GM21825 (cell line): ENCODE measurements around the gene CDC42.
"Not testable (repeated sequence)": the region's sequence is repeated elsewhere in the genome, so short reads cannot be mapped to it uniquely, and the experiment has no call there.

Experiments
- ATAC-seq: cut with Tn5 transposase; IDR thresholded peaks from one replicate; pipeline ENCODE4 v1.9.1; 2021; ENCODE audit warnings: mild to moderate bottlenecking, moderate library complexity; ENCODE audit not compliant: unreplicated experiment

The CDC42 gene

GRCh38 chr1:22052115-22053016, at the start of gene CDC42:
CDC42 (plus strand) TSS chr1:22052709; CDS start chr1:22078479, 25,770 bp downstream.
- peak; percentile 83 for ATAC-seq

- not testable (repeated sequence) for ATAC-seq
Observed at GRCh38 chr1:22002875-22003274, 49.6 kb upstream of the CDC42 start.

DNA sequence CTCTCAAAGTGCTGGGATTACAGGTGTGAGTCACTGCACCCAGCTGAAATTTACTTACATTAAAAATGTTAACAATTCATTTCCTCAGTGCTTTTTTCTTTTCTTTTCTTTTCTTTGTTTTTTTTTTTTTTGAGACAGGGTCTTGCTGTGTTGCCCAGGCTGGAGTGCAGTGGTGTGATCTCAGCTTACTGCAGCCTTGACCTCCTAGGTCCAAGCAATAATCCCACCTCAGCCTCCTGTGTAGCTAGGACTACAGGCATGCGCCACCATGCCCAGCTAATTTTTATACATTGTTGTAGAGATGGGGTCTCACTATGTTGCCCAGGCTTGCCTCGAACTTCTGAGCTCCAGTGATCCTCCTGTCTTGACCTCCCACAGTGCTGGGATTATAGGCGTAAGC, 48.5 kb upstream of the CDC42 start:
- not testable (repeated sequence) for ATAC-seq

DNA sequence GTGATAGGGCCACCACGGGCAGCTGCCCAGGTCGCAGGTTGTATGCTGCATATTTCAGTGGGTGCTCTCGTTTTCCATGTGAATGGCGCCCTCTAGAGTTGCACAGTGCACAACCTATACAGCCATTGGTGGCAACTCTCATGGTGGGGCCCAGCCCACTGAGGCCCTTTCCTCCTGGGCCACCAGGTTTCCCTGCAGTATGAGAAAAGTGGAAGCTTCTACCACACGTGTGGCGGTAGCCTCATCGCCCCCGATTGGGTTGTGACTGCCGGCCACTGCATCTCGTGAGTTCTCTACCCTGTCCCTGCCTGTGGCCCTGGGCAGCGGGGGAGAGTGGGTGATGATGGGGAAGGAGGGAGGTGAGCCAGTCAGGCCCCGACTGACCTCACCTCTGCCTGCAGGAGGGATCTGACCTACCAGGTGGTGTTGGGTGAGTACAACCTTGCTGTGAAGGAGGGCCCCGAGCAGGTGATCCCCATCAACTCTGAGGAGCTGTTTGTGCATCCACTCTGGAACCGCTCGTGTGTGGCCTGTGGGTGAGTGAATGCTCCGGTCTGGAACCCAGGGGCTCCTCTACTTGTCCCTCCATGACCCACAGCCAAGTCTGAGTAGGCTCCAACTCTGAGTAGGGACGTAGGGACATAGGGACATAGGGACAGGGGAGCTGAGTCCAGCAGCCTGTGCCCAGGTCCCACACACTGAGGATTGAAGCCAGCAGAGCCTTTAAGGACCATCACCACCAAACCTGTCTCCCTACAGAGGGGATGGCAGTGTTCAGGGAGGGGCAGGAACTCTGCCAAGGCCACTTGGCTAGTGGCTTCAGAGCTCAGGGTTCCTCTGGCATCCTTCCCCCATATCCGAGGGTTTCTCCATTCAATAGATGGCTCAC, 47.0 kb upstream of the CDC42 start:
- ATAC-seq = not testable (repeated sequence)

DNA sequence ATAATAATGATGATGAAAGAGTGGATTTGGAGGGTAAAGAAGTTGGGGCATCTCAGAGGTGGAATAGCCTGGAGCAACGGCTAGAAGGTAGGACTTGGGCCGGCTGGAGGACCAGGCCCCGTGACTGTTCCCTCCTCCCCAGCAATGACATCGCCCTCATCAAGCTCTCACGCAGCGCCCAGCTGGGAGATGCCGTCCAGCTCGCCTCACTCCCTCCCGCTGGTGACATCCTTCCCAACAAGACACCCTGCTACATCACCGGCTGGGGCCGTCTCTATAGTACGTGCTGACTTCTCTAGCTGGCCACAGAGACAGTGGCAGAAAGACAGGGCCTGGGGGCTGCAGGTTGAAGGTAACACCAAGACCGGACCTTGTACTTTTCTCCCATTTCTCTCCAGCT, 45.8 kb upstream of the CDC42 start:
- not testable (repeated sequence) for ATAC-seq

GRCh38 chr1:22007262-22007661, 45.2 kb upstream of the CDC42 start:
- ATAC-seq = not testable (repeated sequence)

GRCh38 chr1:22009566-22009965, 42.9 kb upstream of the CDC42 start:
- not testable (repeated sequence) for ATAC-seq

DNA sequence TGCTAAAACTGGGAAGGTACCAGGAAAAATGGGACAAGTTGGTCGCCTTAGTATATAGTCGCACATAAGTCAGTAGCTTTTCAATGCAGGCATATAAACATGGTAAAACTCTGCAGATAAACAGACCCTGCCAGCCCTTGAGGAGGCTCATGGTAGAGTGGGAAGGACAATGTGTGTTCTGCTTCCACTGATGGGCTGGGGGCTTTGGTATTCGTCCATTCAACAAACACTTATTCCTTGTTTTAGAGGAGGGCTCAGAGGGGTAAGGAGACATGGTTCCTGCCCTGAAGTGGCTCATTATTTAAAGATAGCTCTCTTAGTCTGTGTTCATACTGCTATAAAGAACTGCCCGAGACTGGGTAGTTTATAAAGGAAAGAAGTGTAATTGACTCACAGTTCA, 39.8 kb upstream of the CDC42 start:
- not testable (repeated sequence) for ATAC-seq

DNA sequence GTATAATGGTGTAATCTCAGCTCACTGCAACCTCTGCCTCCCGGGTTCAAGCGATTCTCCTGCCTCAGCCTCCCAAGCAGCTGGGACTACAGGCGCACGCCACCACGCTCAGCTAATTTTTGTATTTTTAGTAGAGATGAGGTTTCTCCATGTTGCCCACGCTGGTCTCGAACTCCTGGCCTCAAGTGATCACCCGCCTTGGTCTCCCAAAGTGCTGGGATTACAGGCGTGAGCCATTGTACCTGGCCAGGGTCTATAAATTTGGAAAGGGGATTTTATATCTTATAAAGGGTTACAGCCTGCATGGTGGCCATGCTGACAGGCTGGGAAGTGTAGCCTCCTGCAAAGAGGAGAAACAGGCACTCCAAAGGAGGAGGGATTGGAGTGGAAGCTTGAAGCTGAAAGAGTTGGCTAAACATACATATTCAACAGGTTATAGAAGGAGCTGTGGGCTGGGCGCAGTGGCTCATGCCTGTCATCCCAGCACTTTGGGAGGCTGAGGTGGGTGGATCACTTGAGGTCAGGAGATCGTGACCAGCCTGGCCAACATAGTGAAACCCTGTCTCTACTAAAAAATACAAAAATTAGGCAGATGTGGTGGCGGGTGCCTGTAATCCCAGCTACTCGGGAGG, 37.8 kb upstream of the CDC42 start:
- not testable (repeated sequence) for ATAC-seq

GRCh38 chr1:22018583-22019559, 33.6 kb upstream of the CDC42 start:
- ATAC-seq = no peak

- no peak for ATAC-seq
Observed at GRCh38 chr1:22021061-22021460, 31.4 kb upstream of the CDC42 start.

GRCh38 chr1:22024485-22025367, 27.8 kb upstream of the CDC42 start:
- ATAC-seq = peak; percentile 41

- peak; percentile 70 for ATAC-seq
Observed at GRCh38 chr1:22025368-22026155, 26.9 kb upstream of the CDC42 start.

DNA sequence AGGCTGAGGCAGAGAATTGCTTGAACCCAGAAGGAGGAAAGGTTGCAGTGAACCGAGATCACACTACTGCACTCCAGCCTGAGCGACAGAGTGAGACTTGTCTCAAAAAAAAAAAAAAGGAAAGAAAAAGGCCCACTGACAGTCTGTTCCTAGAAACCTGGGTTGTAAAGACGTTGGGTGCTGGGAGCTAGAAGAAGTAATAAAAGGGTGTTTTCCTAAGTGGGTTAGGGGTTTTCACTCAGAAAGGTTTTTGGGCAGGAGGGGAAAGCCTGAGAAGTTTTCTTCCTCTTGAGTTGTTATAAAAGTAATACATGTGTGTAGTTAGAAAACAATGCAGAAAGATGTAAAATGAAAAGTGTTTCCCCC, 25.6 kb upstream of the CDC42 start:
- no peak for ATAC-seq

DNA sequence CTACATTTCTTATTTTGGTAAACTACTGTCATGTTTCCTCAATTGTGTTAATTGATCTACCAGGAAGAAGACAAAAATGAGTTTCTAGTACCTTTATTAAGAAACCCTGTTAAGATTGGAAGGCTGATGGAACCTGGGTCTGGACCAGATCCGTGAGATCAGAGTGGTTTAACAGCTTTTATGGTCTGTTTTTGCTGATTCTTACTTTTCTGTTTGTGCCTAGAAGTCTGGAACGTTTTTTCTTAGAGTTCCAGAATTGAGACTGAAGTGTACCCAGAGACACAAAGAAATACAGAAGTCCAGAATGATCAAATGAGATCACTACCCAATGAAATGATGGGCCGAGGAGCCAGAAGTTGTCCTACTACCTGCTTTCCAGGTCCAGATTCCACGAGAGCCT, 22.5 kb upstream of the CDC42 start:
- ATAC-seq = no peak

DNA sequence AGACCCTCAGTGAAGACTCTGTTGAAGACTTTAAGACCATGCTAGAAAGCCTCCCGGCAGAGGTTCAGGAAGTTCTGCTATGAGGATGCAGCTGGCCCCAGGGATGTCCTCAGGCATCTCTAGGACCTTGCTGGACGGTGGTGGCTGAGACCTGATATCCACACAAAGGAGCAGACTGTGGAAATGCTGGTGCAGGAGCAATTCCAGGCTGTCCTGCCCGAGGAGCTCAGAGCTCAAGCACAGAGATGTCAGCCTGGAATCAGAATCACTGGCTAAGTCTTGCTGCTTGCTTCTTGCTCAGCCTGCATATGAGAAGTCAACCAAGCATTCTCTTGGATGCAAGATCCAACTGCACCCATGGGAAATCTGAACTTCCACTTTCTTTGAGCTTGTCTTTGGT, 22.0 kb upstream of the CDC42 start:
- ATAC-seq = no peak

DNA sequence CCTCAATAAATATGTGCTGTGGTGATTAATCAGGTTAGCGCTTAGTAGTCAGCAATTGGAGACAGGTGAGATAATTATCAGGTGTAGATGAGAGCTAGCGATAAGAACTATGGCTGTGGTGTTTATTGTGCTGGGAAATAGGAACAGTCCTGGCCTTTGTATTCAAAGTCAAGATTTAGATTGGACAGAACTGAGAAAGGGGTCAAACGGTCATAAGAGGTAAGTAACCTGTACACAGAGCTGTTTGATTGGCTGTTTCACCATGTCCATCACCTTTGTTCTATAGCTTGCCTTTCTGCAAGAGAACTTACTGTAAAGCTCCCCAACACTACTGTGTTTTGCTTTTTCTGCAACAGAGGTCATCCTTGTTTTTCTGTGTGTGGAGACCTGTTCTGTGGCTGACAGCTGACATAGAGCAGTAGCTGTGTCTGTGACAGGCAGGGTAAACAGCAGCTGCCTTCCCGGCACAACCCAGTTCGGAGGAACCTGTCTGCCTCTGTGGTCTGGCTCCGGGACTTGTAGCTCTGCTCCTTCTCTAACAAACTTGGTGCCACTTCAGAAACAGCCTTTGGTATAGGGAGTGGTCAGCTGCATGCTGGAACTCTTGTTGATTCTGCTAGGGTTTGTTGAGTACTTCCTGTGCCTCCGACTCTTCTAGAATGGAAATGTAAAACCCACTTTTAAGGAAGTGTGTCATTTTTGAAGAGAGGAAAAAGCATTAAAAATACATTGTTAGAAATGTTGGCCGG, 21.1 kb upstream of the CDC42 start:
- ATAC-seq = no peak

GRCh38 chr1:22034834-22035233, 17.7 kb upstream of the CDC42 start:
- not testable (repeated sequence) for ATAC-seq
